Measurements from ENCODE around the gene SMARCD1.

The SMARCD1 gene

GRCh38 chr12:50042693-50043092 lies 42.4 kb upstream of the SMARCD1 start:
- no peak overlapping the region for H3K4me3 ChIP-seq (replicated peaks; ENCODE audit: insufficient read depth, low read length)
- no peak for DNase-seq (ENCODE audit: low read depth in 1 of 2, low spot score in 1 of 2)
- H3K27ac ChIP-seq (replicated peaks): no peak overlapping the region
- no peaks in the 10 kb centered on the region for H3K27me3 ChIP-seq (ENCODE audit: insufficient read depth, poor library complexity, severe bottlenecking)
- TF ChIP-seq, protein P1, sequence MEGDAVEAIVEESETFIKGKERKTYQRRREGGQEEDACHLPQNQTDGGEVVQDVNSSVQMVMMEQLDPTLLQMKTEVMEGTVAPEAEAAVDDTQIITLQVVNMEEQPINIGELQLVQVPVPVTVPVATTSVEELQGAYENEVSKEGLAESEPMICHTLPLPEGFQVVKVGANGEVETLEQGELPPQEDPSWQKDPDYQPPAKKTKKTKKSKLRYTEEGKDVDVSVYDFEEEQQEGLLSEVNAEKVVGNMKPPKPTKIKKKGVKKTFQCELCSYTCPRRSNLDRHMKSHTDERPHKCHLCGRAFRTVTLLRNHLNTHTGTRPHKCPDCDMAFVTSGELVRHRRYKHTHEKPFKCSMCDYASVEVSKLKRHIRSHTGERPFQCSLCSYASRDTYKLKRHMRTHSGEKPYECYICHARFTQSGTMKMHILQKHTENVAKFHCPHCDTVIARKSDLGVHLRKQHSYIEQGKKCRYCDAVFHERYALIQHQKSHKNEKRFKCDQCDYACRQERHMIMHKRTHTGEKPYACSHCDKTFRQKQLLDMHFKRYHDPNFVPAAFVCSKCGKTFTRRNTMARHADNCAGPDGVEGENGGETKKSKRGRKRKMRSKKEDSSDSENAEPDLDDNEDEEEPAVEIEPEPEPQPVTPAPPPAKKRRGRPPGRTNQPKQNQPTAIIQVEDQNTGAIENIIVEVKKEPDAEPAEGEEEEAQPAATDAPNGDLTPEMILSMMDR (IDR thresholded peaks at IDR 0.05; ENCODE audit: insufficient read depth, low read length): no peak
- TF ChIP-seq, protein P2, sequence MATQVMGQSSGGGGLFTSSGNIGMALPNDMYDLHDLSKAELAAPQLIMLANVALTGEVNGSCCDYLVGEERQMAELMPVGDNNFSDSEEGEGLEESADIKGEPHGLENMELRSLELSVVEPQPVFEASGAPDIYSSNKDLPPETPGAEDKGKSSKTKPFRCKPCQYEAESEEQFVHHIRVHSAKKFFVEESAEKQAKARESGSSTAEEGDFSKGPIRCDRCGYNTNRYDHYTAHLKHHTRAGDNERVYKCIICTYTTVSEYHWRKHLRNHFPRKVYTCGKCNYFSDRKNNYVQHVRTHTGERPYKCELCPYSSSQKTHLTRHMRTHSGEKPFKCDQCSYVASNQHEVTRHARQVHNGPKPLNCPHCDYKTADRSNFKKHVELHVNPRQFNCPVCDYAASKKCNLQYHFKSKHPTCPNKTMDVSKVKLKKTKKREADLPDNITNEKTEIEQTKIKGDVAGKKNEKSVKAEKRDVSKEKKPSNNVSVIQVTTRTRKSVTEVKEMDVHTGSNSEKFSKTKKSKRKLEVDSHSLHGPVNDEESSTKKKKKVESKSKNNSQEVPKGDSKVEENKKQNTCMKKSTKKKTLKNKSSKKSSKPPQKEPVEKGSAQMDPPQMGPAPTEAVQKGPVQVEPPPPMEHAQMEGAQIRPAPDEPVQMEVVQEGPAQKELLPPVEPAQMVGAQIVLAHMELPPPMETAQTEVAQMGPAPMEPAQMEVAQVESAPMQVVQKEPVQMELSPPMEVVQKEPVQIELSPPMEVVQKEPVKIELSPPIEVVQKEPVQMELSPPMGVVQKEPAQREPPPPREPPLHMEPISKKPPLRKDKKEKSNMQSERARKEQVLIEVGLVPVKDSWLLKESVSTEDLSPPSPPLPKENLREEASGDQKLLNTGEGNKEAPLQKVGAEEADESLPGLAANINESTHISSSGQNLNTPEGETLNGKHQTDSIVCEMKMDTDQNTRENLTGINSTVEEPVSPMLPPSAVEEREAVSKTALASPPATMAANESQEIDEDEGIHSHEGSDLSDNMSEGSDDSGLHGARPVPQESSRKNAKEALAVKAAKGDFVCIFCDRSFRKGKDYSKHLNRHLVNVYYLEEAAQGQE (IDR thresholded peaks at IDR 0.05; ENCODE audit: insufficient replicate concordance, low read depth): no peak
- no peak for TF ChIP-seq SPI1 (IDR thresholded peaks at IDR 0.05; ENCODE audit: borderline replicate concordance, low read depth)

DNA sequence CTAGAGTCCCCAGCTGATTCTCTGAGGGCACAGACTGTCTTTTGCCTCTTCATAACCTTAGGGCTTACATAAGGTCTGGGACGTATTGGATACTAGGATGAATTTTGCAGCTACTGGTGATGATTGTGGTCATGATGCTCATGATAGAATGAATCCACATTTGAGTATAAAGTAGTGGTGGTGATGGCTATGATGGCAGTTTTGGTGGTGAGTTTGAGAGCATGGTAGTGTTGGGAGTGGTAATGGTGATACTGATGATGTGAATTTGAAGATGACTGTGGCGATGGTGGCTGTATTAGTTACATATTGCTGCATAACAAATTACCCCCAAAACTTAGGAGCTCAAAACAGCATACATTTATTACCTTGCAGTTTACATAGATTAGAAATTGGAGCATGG lies 41.8 kb upstream of the SMARCD1 start:
- Histone ChIP-seq H3K27me3 (ENCODE audit: insufficient read depth, poor library complexity, severe bottlenecking) (no peaks in the 10 kb centered on the region), H3K4me3 (replicated peaks; ENCODE audit: insufficient read depth, low read length) (no peak overlapping the region), H3K27ac (replicated peaks) (no peak overlapping the region)
- DNase-seq (ENCODE audit: low read depth in 1 of 2, low spot score in 1 of 2): no peak
- TF ChIP-seq, protein P2 (IDR thresholded peaks at IDR 0.05; ENCODE audit: insufficient replicate concordance, low read depth): no peak
- no peak for TF ChIP-seq SPI1 (IDR thresholded peaks at IDR 0.05; ENCODE audit: borderline replicate concordance, low read depth)
- TF ChIP-seq GABPA (IDR thresholded peaks at IDR 0.05; ENCODE audit: low read depth): no peak
- TF ChIP-seq POLR2AphosphoS5 (IDR thresholded peaks at IDR 0.05; ENCODE audit: low read depth): no peak
- TF ChIP-seq, protein P1 (IDR thresholded peaks at IDR 0.05; ENCODE audit: insufficient read depth, low read length): no peak

- H3K27ac ChIP-seq (replicated peaks): no peak overlapping the region
- no peak overlapping the region for H3K4me3 ChIP-seq (replicated peaks; ENCODE audit: insufficient read depth, low read length)
- TF ChIP-seq, protein P2 (IDR thresholded peaks at IDR 0.05; ENCODE audit: insufficient replicate concordance, low read depth): no peak
- TF ChIP-seq SPI1 (IDR thresholded peaks at IDR 0.05; ENCODE audit: borderline replicate concordance, low read depth): no peak
- TF ChIP-seq, protein P1 (IDR thresholded peaks at IDR 0.05; ENCODE audit: insufficient read depth, low read length): no peak
- no peak for TF ChIP-seq GABPA (IDR thresholded peaks at IDR 0.05; ENCODE audit: low read depth)
- TF ChIP-seq POLR2AphosphoS5 (IDR thresholded peaks at IDR 0.05; ENCODE audit: low read depth): no peak
- no peak for DNase-seq (ENCODE audit: low read depth in 1 of 2, low spot score in 1 of 2)
- H3K27me3 ChIP-seq (ENCODE audit: insufficient read depth, poor library complexity, severe bottlenecking): no peaks in the 10 kb centered on the region
Measured at GRCh38 chr12:50043854-50044253, 41.3 kb upstream of the SMARCD1 start.

All from HL-60 (cell line).